WTC11 (cell line): ENCODE measurements around the gene TPR.

Experiments used
- ARID4B ChIP-seq: sonication (generic); formaldehyde crosslinking; IDR thresholded peaks from 2 replicates; pipeline ENCODE4 v1.8.0; 2023; ENCODE audit warnings: missing genetic modification reagents, mild to moderate bottlenecking, borderline replicate concordance
- CREM ChIP-seq: sonication (generic); formaldehyde crosslinking; IDR thresholded peaks from 2 replicates; pipeline ENCODE4 v1.8.1; 2022; ENCODE audit warnings: mild to moderate bottlenecking, missing genetic modification reagents, moderate library complexity
- CTCF ChIP-seq: fragments of 200-600 bp; IDR thresholded peaks from 2 replicates; pipeline ENCODE4 v1.8.0; 2022; ENCODE audit warnings: antibody characterized with exemption
- E2F1 ChIP-seq: sonication (generic); formaldehyde crosslinking; IDR thresholded peaks from 2 replicates; pipeline ENCODE4 v1.8.0; 2022; ENCODE audit warnings: mild to moderate bottlenecking, missing genetic modification reagents
- ERG ChIP-seq: fragments of 250-450 bp; sonication (Bioruptor Pico); IDR thresholded peaks from 2 replicates; pipeline ENCODE4 v1.8.0; 2021; ENCODE audit warnings: mild to moderate bottlenecking
- ESRRA ChIP-seq: sonication (generic); formaldehyde crosslinking; IDR thresholded peaks from 2 replicates; pipeline ENCODE4 v1.8.1; 2022; ENCODE audit warnings: mild to moderate bottlenecking, missing genetic modification reagents, borderline replicate concordance
- ETV6 ChIP-seq: sonication (generic); formaldehyde crosslinking; IDR thresholded peaks from 2 replicates; pipeline ENCODE4 v1.8.1; 2022; ENCODE audit warnings: mild to moderate bottlenecking, missing genetic modification reagents
- FOXK1 ChIP-seq: sonication (generic); formaldehyde crosslinking; IDR thresholded peaks from 2 replicates; pipeline ENCODE4 v1.8.0; 2022; ENCODE audit warnings: mild to moderate bottlenecking, moderate library complexity, missing genetic modification reagents
- MAX ChIP-seq: sonication (generic); formaldehyde crosslinking; IDR thresholded peaks from 2 replicates; pipeline ENCODE4 v1.8.0; 2022; ENCODE audit warnings: mild to moderate bottlenecking, missing genetic modification reagents
- MXD4 ChIP-seq: fragments of 250-450 bp; sonication (Bioruptor Pico); IDR thresholded peaks from 2 replicates; pipeline ENCODE4 v1.8.0; 2021; ENCODE audit warnings: mild to moderate bottlenecking, moderate library complexity, borderline replicate concordance
- STAT6 ChIP-seq: sonication (generic); formaldehyde crosslinking; conservative IDR thresholded peaks from 2 replicates; pipeline ENCODE4 v1.8.1; 2023; ENCODE audit warnings: mild to moderate bottlenecking, low read depth, missing genetic modification reagents, moderate library complexity
- TCF7 ChIP-seq: sonication (generic); formaldehyde crosslinking; IDR thresholded peaks from 2 replicates; pipeline ENCODE4 v1.8.0; 2022; ENCODE audit warnings: mild to moderate bottlenecking, low read depth, missing genetic modification reagents, moderate library complexity
- TEAD1 ChIP-seq: sonication (generic); formaldehyde crosslinking; IDR thresholded peaks from 2 replicates; pipeline ENCODE4 v1.8.0; 2022; ENCODE audit warnings: mild to moderate bottlenecking, missing genetic modification reagents
- ZBTB43 ChIP-seq: sonication (generic); formaldehyde crosslinking; IDR thresholded peaks from 2 replicates; pipeline ENCODE4 v1.8.1; 2023; ENCODE audit warnings: mild to moderate bottlenecking, missing genetic modification reagents

- no peak for TF ChIP-seq CTCF
- 0 out of 2 replicates have a peak, but pooled peaks have one; percentile 15 for TF ChIP-seq ZBTB43 (CRISPR knock-in tag)
- TF ChIP-seq MXD4 = no peak
- TF ChIP-seq ETV6 = no peak
- no peak for TF ChIP-seq E2F1
- TF ChIP-seq MAX (CRISPR knock-in tag) = no peak
- no peak for TF ChIP-seq ERG (CRISPR knock-in tag)
- TF ChIP-seq TEAD1 (CRISPR knock-in tag) = no peak
- TF ChIP-seq CREM (CRISPR knock-in tag) = no peak
- TF ChIP-seq ESRRA (CRISPR knock-in tag) = no peak
- no peak for TF ChIP-seq FOXK1 (CRISPR knock-in tag)
- no peak for TF ChIP-seq ARID4B (CRISPR knock-in tag)
- no peak for TF ChIP-seq TCF7 (CRISPR knock-in tag)
- no peak for TF ChIP-seq STAT6 (CRISPR knock-in tag)
Measured at GRCh38 chr1:186374303-186375151, 526 bp downstream of the TPR start.
